GM12892 (cell line): ENCODE data around the gene CFL1.

Experiments
- DNase-seq: peaks from one replicate; pipeline ENCODE4 v3.0.0; 2011; ENCODE audit not compliant: insufficient read length
- FAIRE-seq: peaks from 2 replicates; lab custom pipeline; 2011; peaks lifted over from hg19 to GRCh38; lab: Jason Lieb, UNC
- POLR2A ChIP-seq: IDR thresholded peaks from 2 replicates; pipeline ENCODE4 v1.6.1; 2011; ENCODE audit warnings: low read depth, low read length, control low read depth
- POLR2AphosphoS5 ChIP-seq: IDR thresholded peaks from 2 replicates; pipeline ENCODE4 v1.6.1; 2011; ENCODE audit warnings: low read depth, low read length, control low read depth
- TAF1 ChIP-seq: IDR thresholded peaks from 2 replicates; pipeline ENCODE4 v1.6.1; 2011; ENCODE audit warnings: low read depth, mild to moderate bottlenecking, control low read depth, low read length, borderline replicate concordance

CFL1 gene

DNA sequence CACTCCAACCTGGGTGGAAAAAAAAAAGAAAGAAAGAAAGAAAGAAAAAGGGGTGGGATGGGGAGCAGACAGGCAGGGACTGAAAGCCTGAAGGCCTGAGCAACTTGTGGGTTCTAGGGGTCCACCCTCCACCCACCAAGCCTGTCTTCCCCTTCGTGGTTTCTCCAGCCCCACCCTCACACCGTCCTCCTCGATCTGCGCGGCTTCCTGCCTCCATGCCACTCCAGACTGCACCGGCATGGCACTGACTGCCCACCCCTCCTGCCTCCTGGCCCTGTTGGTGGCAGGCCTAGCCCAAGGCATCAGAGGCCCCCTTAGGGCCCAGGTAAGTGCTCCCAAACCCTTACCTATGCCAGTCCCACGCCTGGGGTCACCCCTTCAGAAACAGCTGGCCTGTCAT, 21.6 kb upstream of the CFL1 start, which contains the start of gene CTSW:
Gene CTSW, plus strand, starts transcription at position 221 of the 400 bp plus-strand sequence. Its CDS starts 18 bp downstream, at position 239.
- TF ChIP-seq TAF1 (no peak), POLR2A (0 out of 2 replicates have a peak, but pooled peaks have one; percentile 8), POLR2AphosphoS5 (no peak)
- DNase-seq, result no peak
- FAIRE-seq, result no peak

DNA sequence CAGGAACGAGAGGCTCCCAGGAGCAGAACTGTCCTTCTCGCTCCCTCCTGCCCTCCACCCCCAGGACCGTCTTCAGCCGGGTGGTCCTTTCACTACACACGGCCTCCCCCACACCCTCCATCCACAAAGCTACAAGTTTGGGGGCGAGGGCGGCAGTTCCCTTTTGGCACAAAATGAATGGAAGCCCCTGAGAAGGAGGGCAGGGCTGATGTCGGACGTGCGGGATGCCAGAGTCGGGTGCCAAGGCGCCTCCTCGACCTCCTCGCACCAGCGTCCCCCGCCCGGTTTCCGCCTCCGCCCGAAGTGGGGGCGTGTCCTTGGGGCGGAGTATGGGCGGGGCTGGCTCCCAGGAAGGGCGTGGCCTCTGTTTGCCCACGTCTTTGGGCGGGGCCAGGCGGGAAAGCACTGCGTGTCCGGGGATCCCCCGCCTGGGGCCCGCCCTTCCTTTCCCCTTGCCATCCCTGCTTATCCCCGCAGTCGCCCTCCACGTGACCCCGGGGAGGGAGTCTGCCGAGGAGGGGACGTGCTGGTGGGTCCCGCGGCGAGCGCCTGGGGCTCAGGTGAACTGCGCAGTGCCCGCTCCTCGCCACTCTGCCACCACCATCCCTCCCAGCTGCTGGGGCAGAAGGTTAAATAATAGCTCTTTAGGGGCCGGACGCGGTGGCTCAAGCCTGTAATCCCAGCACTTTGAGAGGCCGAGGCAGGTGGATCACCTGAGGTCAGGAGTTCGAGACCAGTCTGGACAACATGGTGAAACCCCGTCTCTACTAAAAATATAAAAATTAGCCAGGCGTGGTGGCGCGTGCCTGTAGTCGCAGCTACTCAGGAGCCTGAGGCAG, 15.6 kb upstream of the CFL1 start:
- FAIRE-seq (peak; percentile 100), DNase-seq (peak; percentile 98)
- TF ChIP-seq POLR2AphosphoS5, result 0 out of 2 replicates have a peak, but pooled peaks have one; percentile 51
- TF ChIP-seq POLR2A, result peak; percentile 69; the same call in 1 of the 2 replicates
- TF ChIP-seq TAF1, result 0 out of 2 replicates have a peak, but pooled peaks have one; percentile 21

DNA sequence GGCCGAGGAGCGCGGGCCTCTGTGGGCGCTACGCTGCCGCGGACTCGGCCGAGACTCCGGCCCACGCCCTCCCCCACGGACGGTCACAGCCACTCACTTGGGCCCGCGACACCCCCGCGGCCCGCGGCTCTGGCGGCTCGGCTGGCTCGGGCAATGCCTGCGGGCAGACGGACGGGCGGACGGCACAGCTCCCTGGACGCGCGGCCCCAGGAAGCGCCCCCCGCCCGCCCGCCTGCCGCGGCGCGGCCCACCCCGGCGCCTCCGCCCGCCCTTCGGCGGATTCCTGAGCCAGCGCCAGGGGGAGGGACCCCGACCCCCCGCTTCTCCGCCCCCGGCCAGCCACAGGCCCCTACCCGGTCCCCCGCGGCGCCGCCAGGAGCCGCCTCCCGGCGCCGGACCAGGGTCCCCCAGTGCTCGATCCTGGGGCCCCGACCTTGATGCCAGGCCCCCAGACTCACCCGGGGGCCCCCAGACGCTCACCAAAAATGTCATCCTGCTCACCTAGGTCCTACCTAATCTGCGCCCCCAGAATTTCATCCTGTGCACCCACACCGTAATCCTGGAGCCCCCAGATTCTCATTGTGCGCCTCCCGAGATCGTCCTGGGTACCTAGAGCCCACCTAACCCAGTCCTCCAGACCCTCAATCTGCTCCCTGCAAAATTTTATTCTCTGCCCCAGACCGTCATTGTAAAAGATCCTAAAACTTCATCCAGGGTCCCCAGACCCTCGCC, 14.8 kb upstream of the CFL1 start, which contains the start of gene EFEMP2:
Gene EFEMP2, minus strand, starts transcription at position 215 of the 732 bp plus-strand sequence. CDS start 446 bp downstream, outside the sequence.
- FAIRE-seq (no peak), DNase-seq (no peak)
- TF ChIP-seq TAF1 (no peak), POLR2A (no peak), POLR2AphosphoS5 (no peak)

DNA sequence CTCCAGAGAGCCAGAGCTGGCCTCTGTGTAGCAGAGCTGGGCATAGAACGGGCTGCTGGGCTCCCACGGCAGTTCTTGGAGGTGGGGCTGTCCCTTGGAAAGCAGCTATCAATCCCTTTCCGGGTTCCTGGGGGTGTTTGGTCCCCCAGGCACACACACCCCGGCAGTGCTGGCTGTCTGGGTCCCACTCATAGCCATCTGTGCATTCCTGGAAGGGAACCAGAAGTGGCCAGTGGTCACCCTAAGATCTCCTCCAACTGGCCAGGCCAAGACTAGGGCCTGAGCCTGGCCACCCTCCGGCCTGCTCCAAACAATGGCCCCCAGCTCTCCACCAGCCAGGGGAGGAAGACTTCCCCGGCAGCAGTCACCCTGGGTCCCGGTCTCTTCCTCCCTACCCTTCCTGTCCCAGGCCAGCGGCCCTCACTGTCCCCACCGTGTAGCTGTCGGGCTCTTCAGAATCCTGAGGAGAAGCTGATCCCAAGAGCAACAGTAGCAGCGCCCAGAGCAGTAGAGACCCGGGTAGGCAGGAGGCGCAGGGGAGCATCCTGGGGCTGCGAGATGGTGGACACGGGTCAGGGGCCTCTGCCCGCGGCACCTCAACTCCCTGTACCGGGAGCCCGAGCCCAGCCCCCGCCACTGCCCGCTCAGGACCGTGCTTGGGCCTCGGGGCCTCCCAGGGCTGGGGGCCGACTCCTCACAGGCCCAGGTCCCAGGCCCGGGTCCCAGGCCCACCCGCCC, 14.0 kb upstream of the CFL1 start:
- TF ChIP-seq POLR2AphosphoS5, result no peak
- no peak for DNase-seq
- no peak for FAIRE-seq

DNA sequence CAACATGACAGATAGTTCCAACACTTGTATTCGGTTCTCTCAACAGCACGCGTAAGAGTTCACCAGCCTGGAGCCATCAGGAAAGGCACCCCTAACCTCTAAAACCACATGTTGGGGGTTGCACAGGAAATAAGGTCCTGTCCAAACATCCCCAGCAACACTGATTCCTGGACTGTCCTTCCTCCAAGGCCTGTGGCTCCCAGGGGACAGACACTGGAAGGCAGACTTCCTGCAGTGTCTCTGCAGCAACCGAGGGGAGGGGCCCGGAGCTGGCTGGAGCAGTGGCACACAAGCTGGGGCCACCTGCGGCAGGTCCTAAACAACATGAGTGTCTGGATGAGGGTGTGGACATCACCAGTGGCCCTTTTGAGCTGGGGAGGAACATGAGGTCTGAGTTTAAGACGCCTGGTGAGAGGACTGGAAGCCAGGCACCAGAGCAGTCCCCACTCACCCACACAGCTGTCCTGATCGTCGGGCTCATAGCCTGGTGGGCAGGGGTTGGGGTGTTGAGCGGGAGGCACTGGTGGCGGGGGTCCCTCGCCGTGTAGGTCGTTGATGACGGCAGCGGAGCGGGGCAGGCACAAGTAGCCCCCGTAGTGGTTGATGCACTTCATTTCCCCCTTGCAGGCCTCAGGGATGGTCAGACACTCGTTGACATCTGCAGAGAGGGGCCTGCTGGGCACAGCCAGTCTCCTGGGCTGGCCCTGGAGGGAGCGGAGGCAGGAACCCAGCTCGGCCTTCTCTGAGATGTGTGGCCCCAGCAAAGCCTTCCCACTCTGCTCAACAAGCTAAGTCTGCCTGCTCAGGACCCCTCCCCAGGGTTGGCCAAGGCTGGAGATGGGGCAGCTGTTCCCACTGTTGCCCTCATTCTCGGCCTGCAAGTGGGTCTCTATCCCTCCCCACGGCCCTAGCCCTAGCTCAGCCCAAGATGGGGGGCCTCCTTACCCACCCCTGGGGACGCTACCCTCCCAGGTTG, 13.0 kb upstream of the CFL1 start:
- DNase-seq (no peak), FAIRE-seq (peak; percentile 75)
- TF ChIP-seq POLR2A (peak; percentile 27), TAF1 (no peak)

DNA sequence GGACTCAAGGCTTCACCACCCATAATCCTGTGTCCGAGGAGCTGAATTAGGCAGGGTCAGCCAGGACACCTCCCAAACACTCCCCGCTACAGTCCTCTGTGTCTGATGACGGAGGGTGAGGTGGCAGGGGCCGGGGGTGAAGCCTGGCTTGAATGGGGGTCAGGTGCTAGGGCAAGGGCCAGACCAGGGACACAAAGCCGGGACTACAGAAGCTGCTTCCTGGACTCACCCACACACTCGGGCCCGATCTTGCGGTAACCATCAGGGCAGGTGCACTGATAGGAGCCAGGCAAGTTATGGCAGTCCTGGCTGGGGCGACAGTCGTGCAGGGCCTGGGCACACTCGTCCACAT, 12.3 kb upstream of the CFL1 start:
- no peak for DNase-seq
- FAIRE-seq, result peak; percentile 74
- TF ChIP-seq POLR2A (no peak), TAF1 (no peak), POLR2AphosphoS5 (no peak)

DNA sequence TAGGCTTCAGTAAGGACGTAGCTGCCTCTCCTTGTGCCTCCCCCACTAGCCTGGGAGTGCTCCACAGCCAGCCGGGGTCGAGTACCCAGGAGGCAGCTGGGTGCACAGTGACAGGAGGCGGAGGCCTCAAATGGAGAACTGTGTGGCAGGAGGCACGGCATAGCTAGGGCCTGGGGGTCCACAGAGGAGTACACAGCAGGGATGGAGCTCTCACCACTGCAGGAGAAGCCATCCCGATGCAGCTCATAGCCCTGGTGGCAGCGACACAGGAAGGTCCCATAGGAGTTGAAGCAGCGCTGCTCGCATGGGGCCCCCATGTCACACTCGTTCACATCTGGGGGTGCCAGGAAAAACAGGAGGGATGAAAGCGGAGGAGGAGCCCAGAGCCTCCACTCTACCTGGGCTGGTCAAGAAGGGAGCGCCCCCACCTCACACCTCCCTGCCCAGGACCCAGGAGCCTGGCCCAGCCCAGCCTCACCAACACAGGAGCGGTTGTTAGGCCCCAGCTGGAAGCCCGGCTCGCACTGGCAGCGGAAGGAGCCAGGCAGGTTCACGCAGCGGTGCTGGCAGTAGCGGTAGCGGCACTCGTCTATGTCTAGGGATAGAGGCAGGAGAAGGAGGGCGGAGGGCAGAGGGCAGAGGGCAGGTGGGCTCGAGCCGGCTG, 11.8 kb upstream of the CFL1 start:
- no peak for DNase-seq

DNA sequence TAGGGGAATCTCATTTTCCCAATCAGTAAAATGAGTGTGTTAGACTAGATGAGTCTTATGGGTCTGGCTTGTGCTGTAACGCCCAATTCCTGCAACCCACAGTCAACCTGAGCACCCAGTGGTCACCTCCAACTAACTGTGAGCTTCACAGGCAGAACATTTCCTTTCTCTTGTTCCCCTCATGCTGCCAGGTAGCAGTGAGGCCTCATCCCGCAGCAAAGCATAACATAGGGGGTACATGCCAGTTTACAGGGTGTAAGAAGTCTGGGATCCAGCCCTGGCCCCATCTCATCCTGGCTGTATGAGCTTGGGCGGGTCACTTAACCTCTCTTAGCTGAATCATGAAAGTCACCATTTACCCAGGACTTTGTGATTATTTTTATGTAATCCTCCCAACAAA, 10.9 kb upstream of the CFL1 start:
- FAIRE-seq (no peak), DNase-seq (no peak)
- TF ChIP-seq POLR2A (peak; percentile 13), POLR2AphosphoS5 (0 out of 2 replicates have a peak, but pooled peaks have one; percentile 9), TAF1 (no peak)

More for the DNA sequence above, 11.8 kb upstream of the CFL1 start:
- FAIRE-seq, result no peak
- TF ChIP-seq POLR2AphosphoS5 (peak; percentile 31), POLR2A (peak; percentile 62), TAF1 (no peak)

DNA sequence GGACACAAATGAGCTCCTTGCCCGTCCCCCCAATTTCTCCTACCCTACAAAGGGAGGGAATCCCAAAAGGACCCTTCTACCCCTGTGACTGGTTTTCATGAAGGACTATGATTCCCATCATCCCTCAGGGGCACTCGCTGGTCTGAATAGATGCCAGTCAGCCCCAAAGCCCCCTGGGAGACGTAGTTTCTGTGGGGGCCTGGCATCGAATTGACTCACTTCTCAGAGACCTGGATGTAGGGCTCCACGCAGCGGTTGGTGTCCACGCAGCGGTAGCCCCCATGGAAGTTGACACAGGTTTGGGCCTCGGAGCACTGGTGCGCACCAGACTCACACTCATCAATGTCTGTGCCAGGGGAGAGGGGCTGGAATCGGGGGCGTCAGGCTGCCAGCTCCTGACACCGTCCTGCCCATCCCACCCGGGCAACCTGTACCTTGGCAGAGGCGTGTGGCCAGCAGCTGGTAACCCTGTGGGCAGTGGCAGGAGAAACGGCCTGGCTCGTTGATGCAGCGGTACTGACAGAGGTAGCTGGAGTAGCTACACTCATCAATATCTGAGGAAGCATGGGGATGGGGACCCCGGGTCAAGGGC, 10.2 kb upstream of the CFL1 start:
- TF ChIP-seq POLR2AphosphoS5 (peak; percentile 72), TAF1 (no peak), POLR2A (peak; percentile 40; the same call in 1 of the 2 replicates)
- FAIRE-seq (no peak), DNase-seq (no peak)
